Left colon (tissue), 2 donors: ENCODE measurements around the gene PTPRCAP. TPM values are rescaled to one million over a fixed set of nuclear protein-coding genes. Genes with fewer than 3 reads are reported as not detected.

ENCODE experiments used
- ATAC-seq: fragments of 200-7000 bp; cut with Tn5 transposase; one replicate; pipeline ENCODE4 v1.9.1; 2020; ENCODE audit warnings: mild to moderate bottlenecking, moderate library complexity
- DNase-seq, 2 donors: peaks; one replicate each; pipeline ENCODE4 v3.0.0-alpha.2; 2020
- intact Hi-C, 2 donors: fragments of 100-400 bp; cut with DNase I in 1 of 2; cut with micrococcal nuclease in 1 of 2; formaldehyde crosslinking; loops; one replicate each; pipeline versions ENCODE4 v1.11.2 to v1.14.0; 2022; cut with DNase I, micrococcal nuclease
- total RNA-seq, 2 donors: library from RNA; stranded (reverse); fragmentation: NEBNext Ultra II Directional; extraction: Animal tissue kit (Norgen Biotek cat#: 25700); gene quantifications; one replicate each; pipeline ENCODE4 v1.2.1, GENCODE V29; 2021
- donor health status: DM: no; HTN: no; CAD: no.
- donor health status: DM: yes; HTN: yes; CAD: no.

Gene PTPRCAP
- total RNA-seq, 2 donors from 2014 or later, result 7.1 to 11.2 TPM

DNA sequence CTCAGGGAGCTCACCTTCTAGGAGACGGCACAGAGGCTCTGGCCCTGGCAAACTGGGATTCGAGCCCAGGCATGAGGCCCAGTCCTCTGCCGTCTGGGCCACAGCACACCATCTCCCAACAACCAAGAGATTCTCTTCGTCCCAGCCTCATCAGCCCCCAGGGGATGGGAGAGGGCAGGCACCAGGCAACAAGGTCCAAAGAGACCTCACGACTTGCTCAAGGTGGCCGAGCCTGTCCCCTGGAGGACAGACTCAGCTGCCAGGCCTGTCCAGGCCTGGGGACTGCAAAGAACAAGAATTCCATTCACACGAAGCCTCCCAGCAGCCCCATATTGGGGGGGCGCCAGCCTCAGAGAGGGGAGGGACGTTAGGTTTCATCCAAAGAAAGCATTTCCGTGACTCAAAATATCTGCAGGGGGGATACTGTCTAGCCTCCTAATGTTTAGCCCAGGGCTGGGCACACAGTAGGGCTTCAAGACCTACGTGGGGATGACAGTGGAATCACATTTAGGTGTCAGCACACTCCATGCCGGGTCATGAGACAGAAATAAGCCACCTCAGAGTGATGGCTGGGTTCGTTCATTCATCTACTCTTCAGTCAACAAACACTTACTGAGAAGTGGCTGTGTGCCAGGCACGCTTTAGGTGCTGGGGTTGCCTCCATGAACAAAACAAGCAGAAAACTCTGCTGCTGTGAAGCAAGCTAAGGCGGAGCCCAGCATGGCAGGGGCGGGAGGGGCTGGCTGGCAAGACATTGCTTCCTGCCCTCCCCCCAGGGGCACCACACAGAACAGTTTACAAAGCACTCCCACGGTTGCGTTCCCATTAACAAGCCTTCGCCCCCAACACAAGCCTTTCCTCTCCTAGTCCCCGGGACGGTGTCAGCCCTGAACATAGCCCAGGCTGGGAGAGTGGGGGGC, 20.8 kb downstream of the PTPRCAP start:
- peak; percentile 0 for ATAC-seq
- DNase-seq, result peak in 1 of 2 donors; percentile 70
- intact Hi-C loops, result no loop called here

DNA sequence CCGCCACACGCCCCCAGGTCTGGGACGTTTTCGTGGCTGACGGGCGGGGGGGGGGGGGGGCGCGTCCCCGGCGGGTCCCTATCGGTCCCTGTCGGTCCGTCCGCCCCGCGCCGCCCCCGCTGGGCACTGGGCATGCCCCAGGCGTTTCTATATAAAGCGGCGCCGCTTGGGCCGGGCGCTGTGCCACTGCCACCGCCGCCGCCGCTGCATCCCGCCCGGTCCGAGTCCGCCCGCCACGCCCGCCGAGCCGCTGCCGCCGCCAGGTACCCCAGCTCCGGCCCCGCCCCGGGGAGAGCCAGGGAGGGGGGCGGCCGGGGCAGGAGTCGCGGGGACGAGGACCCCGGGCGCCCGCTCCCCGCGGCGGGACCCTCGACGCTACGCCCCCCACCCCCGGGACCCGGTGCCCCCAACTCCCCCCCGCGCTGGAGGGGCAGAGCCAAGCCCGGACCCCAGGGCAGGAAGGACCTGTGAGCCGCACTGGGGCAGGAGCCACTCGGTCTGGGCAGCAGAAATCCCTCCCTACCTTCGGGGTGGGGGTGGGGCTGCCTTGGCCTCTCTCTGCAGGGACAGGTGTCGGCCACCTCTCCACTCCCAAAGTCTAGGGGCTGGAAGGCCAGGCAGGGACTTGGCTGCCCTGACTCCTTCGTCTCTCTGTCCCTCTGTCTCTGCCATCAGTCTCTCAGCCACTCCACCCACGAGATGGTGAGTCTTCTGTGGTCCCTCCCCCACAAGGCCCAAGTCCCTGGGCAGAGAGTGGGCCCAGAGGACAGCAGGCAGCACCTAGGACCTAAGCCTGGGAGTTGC, 21.8 kb downstream of the PTPRCAP start, which contains the start of gene CARNS1:
Gene CARNS1, plus strand, starts transcription at position 178 of the 804 bp plus-strand sequence. Its CDS starts 522 bp downstream, at position 700.
- DNase-seq, result peak in 1 of 2 donors; percentile 76
- peak; percentile 69 for ATAC-seq
- intact Hi-C loops, result no loop called here

DNA sequence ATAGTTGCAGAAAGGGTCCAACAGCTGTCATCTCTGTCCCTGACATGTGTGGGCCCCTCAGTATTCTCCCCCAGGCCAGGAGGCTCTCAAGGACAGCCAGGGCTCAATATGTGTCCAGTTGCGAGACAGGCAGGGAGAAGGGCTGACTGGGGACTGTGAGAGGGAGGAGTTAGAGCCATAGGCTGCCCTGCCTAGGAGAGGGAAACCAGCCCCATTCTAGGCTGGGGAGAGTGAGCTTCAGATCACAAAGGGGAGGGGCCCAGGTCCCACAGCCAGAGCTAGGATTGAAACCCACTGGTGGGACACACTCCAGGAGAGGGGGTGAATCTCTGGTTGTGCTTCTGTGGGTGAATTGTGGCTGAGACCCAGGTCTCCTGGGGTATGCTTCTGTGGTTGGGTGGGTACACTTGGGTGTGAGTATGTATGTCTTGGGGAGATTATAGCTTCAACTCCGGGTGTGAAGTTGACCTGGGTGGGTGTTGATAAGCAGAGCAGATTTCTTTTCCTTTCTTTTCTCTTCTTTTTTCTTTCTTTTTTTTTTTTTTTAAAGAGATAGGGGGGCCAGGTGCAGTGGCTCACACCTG, 24.1 kb downstream of the PTPRCAP start:
- no peak for ATAC-seq
- intact Hi-C loops, result no loop called here
- no peak for DNase-seq

DNA sequence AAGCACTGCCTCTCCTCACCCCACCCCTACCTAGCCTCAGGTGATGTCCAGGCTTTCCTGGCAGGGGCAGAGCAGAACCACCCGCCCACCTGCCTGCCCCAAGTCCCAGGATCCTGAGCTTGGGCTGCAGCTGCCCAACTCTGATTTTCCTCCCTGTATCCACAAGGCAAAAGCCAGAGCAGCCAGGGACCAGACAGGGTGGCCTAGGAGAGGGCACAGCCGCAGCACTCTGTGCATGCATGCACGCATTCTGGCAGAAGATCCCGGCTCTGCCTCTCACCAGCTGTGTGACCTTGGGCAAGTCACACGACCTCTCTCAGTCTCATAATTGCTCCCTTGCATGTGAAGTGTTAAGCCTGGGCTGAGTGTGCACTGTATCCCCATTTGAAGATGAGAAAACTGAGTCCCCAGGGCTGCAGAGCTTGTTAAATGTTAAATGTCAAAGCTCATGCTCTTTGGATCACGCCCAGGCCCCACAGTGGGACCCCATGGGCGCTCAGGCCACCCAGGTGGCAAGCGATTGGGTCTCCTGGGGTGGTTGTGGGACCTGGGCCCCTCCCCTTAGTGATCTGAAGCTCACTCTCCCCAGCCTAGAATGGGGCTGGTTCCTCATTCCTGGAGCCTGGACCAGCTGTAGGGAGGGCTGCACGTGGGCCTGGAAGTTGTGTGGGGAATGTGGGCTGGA, 24.8 kb downstream of the PTPRCAP start:
- intact Hi-C loops, result no loop called here
- DNase-seq (no peak), ATAC-seq (no peak)

DNA sequence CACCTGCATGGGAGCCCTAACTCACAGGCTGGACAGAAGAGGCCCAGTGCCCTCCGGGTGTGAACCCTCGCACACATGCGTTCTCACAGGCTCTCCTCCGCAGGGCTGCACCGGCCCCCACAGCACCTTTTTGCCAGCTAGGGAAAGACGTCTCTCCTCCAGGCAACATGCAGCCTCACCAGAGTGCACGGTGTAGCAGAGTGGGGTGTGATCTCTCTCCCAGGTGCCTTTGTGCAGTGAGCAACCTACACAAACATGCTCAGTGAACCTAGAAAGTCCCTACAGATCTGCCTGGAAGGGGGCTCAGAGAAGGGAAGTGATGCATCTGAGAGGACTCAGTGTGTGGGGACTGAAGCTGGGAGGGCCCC, 25.7 kb downstream of the PTPRCAP start:
- intact Hi-C loops, result no loop called here
- DNase-seq (no peak), ATAC-seq (no peak)

DNA sequence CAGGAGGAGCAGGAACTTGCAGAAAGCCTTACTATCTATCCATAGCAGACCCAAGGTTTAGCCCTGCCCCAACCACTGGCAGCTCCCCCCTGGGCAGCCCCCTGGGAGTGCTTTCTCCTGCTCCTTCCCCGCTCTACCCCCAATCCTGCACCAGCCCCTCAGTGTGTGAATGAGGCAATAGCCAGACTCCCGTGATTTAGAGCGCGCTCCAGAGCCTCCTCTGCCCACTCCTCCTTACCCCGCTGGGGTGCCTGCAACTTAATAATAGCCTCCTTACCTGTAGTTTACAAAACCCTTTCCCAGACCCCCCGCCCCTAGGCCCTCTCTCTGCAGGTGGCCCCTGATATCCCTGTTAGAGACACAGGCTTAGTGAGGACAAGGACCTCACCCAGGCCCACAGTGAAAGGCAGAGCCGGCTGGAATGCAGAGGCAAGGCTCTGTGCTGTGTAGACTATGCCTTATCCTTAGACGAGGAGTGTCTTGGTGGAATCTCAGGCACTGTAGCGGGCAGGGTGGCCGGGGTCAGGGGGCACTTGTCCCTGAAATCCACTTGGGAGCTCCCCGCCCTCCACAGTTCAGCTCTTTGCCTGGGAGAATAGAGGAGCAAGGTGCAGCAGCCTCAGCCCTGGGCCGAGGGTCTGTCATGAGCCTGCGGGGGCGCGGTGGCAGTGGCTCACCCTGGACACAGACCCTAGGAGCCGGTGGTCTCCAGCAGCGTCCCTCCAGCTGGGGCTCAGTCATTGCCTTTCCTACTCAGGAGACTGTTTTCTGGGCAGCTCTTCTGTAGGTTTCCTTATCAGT, 26.3 kb downstream of the PTPRCAP start:
- no peak for ATAC-seq

DNA sequence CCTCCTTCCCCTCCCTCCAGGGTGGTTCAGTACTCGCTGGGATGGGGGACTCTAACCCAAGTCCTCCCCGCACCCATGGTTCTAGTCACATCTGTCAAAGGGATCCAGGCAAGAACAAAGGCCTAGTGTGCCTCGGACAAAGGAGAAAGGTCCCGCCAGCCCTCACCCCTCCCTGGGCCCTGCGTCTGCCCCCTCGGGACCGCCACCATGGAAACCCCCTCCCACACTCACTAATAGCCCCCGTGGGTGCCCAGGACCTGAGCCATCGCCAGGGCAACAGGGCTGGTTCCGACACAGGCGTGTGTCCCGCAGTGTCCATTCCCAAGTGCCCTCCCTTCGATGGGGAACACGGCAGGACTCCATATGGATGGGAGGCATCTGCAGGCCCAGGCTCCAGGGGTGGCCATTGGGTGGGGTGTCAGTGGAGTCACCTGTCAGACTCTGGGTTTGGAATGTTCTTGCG, 27.1 kb downstream of the PTPRCAP start:
- no peak for DNase-seq
- ATAC-seq, result no peak
- intact Hi-C loops, result no loop called here

More for the DNA sequence above, 26.3 kb downstream of the PTPRCAP start:
- intact Hi-C loops, result no loop called here
- DNase-seq, result no peak

DNA sequence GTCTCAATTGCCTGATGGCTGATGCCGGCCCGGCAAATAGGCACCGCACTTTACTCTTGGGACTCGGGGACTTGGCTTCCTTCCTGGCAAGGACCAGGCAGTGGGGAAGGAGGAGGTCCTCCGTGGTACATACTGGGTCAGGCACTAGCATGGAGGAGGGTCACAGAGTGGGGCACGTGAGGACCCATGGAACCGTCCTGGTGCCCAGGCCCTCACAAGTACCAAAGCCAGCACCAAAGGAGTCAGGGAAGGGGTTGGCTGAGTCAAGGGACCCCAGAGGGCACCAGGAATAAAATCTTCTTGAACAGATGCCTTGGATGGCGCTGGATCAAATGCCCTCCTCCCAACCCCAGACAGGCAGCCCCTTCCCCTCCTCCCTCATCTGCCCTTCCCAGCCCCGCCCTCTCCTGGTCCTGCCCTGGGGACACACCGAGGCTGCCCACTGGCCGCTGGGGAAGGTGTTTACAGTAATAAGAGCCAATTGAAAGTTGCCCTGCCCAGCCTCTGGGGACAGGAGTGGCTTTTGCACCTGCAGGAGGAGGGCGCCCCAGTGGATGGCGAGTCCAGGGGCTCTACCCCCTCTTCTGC, 27.6 kb downstream of the PTPRCAP start:
- DNase-seq (peak; percentile 76 to 77), ATAC-seq (peak; percentile 78)
- intact Hi-C loops, result no loop called here

DNA sequence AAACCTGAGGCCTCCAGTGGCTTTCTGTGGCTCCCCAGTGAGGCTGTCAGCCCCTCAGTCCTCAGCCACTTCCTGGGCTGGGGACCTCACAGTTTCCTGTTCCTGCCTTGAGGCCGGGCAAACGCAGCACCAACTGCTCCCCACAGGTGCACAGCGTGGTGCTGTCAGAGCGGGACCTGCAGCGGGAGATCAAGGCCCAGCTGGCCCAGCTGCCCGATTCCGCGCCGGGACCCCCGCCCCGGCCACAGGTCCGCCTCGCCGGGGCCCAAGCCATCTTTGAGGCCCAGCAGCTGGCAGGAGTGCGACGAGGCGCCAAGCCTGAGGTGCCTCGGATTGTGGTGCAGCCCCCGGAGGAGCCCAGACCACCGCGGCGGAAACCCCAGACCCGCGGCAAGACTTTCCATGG, 28.2 kb downstream of the PTPRCAP start:
- intact Hi-C loops, result no loop called here
- no peak for ATAC-seq
- peak in 1 of 2 donors; percentile 61 for DNase-seq

DNA sequence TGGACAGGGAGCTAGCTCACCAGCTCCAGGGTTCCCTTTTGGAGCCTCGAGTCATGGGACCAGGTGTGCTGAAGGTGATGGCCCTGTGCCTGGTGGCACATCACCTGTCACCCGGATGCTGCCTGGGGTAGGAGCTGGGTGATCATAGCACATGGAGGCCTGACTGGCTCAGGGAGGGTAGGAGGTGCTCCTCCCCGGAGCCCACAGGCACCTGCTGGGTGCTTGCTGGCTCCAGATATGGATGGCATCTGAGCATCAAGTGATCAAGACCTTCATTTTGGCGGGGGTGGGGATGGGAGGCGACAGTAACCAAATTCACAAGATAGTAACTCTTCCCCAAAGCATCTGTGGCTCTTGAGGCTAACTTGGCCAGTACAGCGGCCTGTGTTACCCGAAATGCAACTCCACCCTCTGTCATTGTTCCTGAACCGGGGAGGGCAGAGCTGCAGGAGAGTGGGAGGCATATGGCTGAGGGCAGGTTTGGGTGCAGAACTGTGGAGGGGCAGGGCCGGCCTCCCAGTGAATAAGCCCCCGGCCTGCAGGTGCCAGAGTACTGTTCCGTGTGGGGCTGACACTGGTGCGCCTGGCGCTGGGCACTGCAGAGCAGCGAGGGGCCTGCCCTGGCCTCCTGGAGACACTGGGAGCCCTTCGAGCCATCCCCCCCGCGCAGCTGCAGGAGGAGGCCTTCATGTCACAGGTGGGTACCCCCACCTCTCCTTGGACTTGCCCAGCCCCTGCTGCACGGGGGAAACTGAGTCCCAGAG, 28.9 kb downstream of the PTPRCAP start:
- DNase-seq (no peak), ATAC-seq (no peak)
- intact Hi-C loops, result no loop called here

DNA sequence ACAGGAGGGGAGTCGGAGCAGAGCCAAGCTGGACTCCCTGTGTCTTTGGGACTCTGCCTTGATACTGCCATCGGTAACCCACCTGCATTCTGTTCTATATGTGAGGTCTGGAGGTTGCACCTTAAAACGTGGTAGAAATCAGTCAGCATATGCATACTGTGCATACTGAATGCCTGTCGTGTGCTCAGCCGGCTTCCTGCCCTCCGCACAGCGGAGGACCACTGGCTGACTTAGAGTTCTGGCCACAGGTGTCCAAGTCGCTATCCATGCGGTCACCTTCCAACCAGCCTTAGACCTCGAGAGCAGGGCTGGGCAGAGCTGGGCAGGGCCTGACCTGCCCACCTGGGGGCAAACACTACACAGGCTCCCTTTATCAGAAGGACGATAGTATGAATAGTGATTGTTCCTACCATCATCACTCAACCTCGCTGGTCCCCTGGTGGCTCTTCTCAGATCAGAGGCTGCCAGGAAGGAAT, 29.8 kb downstream of the PTPRCAP start:
- intact Hi-C loops, result no loop called here
- DNase-seq (no peak), ATAC-seq (no peak)

DNA sequence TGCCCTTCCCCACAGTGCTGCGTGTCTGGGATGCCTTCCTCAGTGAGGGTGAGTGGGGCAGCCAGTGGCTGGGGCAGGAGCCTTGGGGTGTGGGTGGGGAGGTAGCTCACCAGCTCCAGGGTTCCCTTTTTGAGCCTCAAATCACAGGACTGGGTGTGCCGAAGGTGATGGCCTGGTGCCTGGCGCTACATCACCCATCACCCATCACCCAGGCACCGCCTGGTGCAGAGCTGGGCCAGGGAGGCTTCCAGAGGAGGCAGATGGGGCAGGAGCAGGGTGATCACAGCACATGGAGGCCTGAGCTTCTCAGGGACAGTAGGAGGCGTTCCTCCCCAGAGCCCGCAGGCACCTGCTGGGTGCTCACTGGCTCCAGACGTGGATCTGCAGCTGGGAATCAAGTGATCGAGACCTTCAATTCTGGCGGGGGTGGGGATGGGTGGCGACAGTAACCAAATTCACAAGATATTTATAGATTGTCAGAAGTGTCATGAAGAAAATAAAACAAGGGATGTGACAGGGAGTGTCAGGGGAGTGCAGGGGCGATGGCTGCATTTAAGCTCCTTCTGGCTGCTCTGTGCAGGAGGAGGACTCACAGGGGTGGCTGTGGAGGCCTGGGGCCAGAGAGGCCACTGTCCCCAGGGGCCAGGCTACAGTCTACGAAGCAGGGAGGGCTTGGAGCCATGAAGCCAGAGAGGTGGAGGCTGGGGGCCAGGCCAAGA, 30.4 kb downstream of the PTPRCAP start:
- ATAC-seq (no peak), DNase-seq (no peak)
- intact Hi-C loops, result no loop called here

DNA sequence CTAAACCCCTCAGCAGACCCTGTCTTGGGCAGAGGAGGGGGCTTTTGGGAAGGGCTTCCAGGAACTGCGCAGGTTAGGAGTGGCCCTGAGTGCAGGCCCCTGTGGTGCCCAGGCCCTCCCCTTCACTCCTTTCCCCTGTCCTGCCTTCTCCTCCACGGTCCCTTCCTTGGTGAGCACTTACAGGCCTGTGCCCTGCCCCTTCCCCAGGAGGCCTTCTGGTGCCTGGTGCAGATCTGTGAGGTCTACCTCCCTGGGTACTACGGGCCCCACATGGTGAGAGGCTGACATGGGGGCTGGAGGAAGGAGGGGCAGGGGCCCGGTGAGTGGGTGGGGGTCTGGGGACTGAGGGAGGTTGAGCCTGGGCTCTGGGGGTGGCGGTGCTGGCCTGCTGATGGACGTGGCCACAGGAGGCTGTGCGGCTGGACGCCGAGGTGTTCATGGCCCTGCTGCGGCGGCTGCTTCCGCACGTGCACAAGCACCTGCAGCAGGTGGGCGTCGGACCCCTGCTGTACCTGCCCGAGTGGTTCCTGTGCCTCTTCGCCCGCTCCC, 31.0 kb downstream of the PTPRCAP start:
- ATAC-seq, result no peak
- DNase-seq, result no peak
- intact Hi-C loops, result no loop called here

DNA sequence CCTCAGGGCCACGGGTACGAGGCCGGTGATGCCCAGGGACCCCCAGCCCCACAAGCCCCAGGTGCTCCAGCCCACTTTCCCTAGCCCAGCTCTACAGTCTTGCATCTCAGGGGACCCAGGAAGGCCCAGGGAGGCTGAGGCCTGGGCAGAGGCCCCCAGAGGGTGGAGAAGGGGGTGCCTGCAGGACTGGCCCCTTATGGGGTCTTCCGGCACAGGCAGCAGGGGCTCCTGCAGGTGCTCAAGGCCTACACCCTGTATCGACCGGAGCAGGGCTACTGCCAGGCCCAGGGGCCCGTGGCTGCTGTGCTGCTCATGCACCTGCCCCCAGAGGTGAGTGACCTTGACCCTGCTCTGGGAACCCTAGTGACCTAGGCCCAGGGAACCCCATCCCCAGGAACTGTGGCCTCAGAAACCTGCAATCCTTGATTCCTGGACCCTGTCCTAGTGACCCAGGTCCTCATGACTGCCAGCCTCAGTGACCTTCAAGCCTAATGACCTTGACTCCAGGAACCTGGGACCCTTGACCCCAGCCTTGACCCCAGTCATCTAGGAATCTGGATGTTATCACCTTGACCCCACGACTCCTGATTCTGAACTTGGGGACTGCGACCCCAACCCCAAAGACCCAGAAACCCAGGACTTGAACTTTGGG, 31.7 kb downstream of the PTPRCAP start:
- intact Hi-C loops, result no loop called here
- no peak for DNase-seq
- ATAC-seq, result no peak

DNA sequence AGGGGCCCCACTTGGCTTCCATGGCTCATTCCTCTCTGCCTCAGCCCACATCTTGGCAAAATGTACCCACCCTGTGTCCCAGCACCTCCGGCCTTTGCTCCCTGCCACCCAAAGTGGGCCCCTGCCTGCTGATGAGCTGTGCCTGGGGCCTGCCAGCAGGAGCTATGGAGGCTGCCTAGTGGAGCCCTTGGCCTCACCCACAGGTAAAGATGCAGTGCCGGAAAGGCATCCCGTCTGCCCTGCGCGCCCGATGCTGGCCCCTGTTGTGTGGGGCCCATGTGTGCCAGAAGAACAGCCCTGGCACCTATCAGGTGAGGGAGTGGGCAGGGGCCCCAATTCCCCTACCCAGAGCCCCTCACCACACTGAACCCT, 32.3 kb downstream of the PTPRCAP start:
- no peak for DNase-seq
- ATAC-seq, result no peak

More for the DNA sequence above, 32.3 kb downstream of the PTPRCAP start:
- intact Hi-C loops, result no loop called here
